Gastroesophageal sphincter (tissue), 3 donors: Measurements from ENCODE around the gene HLCS.

ENCODE experiments used
- CTCF ChIP-seq, 4 experiments: fragments of 200-600 bp in 2 of 4; fragments of 450-650 bp in 2 of 4; sonication (generic) in 1 of 4; IDR thresholded peaks; one replicate each; pipeline ENCODE4 v1.5.1; 2017 to 2019; ENCODE audit warnings: antibody characterized with exemption in 4 of 4, mild to moderate bottlenecking in 2 of 4, moderate library complexity in 2 of 4
- EP300 ChIP-seq: sonication (generic); formaldehyde crosslinking; IDR thresholded peaks from one replicate; pipeline ENCODE4 v1.6.1; 2017; ENCODE audit warnings: antibody characterized with exemption, mild to moderate bottlenecking
- POLR2A ChIP-seq, 2 donors: fragments of 450-650 bp; IDR thresholded peaks; one replicate each; pipeline ENCODE4 v1.6.1; 2017; ENCODE audit warnings: antibody characterized with exemption in 2 of 2, mild to moderate bottlenecking in 2 of 2, moderate library complexity in 1 of 2

GRCh38 chr21:36891121-36891520 lies 75.3 kb downstream of the HLCS start:
- TF ChIP-seq EP300 (no peak), CTCF (IDR thresholded peaks at IDR 0.05) (no peak), POLR2A (IDR thresholded peaks at IDR 0.05) (no peak)
